GM18499 (cell line): ENCODE measurements around the gene TNPO1.
"Not testable (repeated sequence)": the region's sequence is repeated elsewhere in the genome, so short reads cannot be mapped to it uniquely, and the experiment has no call there.

Experiments used
- ATAC-seq: cut with Tn5 transposase; IDR thresholded peaks from one replicate; pipeline ENCODE4 v1.9.1; 2021; ENCODE audit warnings: moderate number of reproducible peaks; ENCODE audit not compliant: insufficient read depth, unreplicated experiment

TNPO1 gene

DNA sequence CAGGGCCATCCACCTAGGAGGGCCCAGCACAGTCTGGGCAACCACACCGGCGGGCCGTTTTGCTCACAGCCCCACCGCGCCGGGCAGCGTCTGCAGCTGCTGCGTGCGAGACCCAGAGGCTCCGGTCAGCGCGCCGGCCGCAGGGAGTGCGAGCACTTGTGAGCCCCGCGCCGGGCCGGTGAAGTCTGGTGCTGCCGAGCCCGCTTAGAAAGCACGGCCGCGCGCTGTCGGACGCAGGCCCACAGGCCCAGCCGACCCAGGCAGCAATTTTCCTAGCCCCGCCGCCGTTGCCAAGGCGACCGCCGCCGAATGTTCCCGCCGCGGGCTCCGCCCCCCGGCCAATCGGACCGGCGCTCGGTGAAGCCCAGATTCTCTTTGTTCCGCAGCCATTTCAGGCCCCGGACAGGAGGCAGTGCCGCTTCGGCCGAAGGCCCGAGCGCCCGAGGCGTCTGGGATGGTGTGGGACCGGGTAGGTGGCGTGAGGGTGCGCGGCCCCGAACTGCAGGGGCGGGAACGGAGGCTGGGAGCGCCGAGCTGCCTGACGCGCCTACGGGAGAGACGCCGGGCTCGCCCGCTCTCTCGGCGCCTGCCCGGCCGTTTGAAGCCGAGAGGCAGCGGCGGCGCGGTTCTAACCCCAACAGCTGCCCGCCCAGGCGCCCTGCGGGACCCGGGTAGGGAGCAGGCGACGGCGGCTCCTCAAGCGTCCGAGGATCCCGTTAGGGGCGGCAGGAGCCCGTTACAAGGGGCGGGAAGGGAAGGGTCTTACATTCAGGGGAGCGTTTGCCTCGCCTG is at the start of gene TNPO1:
Gene TNPO1 (plus strand): TSS at position 378 of the 792 bp plus-strand sequence. CDS start 77 bp downstream, at position 455.
- peak; percentile 55 for ATAC-seq

DNA sequence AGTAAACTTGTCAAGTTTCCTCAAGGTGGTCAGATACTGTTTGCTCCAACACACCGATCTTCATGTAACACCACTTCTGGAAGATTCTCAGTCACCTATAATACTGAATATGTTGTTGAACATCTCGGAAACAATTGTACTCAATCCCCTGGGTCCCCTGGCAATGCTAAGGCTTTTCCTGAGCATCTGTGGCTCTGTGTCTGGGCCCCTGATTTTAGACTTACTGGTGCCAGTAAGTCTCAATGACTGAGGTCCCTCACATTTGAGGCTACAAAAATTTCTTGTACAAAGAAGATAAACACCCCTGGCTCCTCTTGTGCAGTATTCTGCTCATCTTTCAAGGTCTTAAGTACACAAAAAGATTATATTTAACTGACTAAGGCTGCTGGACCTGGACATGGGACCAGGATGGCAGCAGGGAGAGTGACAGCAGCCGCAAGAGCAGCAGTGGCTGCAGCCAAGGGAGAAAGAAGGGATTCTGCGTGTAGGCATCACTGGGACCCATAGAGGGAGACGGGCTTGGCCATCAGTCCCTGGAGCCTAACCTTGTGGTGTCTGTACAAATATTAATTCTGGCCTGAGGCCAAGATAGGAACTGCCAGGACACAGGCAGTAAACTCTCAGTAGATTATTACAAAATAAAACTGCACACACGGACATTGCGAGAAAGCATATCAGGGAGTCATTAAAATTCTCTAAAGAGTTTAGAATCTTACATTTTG is 49.0 kb upstream of the TNPO1 start:
- no peak for ATAC-seq

DNA sequence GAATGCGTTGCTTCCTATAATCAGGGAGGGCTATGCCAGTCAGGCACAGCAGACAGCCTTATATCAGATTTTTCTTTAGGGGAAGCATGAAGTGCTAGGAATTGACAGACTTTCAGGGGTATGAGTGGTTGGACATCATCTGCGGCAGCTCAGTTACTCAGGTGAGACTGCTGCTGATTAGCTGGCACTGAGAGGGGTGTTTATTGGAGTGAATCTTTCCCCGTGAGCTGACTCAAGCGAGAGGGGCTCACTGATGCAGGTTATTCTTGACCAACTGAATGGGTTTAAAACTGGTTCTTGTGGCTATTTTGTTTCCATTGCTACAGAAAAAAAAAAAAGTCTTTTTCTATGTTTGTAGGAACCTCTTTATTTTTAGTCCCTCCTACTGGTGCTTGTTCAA is 46.2 kb upstream of the TNPO1 start:
- no peak for ATAC-seq

DNA sequence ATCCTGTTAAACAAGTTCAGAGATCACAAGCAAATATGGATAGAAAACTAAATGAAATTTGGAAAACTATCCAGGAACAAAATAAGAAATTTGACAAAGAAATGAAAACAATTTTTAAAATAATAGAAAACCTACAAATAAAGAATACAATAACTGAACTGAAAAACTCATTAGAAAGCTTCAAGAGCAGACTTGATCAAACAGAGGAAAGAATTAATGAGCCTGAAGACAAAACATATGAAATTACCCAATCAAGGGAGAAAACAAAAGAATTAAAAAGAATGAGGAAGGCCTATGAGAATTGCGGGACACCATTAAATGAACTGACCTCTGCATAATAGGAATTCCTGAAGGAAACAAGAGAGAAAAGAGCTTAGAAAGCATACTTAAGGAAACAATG is 39.8 kb upstream of the TNPO1 start:
- no peak for ATAC-seq

DNA sequence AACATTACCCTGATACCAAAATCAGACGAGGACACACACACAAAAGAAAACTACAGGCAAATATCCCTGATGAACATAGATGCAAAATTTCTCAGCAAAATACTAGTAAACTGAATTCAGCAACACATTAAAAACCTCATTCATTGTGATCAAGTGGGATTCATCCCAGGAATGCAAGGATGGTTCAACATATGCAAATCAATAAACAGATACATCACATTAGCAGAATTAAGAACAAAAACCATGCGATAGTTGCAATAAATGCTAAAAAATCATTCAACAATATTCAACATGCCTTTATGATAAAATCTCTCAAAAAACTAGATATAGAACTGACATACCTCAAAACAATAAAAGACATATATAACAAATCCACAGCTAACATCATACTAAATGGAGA is 36.9 kb upstream of the TNPO1 start:
- no peak for ATAC-seq

DNA sequence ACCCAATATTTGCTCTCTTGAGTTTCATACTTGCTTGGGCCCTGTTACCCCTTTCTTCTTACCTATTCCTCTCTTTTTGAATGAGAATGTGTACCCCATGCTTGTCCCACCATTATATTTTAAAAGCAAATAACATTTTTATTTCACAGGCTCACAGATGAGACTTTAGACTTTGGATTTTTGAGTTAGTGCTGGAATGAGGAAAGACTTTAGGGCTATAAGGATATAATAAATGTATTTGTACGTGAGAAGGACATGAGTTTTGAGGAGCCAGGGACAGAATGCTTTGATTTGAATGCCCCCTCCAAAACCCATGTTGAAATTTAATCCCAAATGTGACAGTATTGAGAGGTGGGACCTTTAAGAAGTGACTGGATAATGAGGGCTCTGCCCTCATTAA is 33.1 kb upstream of the TNPO1 start:
- no peak for ATAC-seq

DNA sequence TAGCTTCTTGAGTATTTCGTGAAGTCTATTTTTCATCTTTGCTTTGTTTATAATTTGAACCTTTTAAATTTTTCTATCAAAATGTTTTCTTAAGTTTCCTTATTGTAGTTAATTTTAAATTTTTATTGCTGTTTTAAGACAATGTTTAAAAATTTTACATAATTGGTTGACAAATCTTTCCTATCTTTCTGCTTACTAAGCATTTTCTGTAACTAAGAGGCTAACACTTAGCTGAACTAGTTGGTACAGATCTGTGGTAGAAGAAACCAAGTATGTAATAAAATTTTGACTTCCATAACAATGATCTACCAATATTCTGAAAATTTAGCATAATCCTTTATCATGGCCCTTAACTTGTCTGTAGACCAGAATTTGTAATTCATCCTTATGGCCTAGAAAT is 32.3 kb upstream of the TNPO1 start:
- ATAC-seq, result no peak

DNA sequence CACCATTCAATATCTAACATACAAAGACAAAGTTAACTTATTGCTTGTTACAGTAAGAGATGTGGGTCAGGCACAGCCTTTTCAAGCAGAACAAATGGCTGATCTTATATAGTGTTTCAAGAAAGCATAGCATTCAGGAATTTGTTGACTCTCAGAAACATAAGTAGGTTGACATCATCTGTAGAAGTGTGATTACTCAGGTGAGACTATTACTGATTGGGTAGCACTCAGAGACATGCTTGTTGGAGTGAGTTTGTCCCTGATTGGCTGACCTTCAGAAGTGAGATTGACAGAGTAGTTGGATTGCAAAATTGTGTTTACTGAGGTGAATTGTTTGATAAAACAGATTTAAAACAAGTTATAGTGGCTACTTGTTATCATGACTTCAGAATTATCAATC is 30.7 kb upstream of the TNPO1 start:
- ATAC-seq, result no peak

DNA sequence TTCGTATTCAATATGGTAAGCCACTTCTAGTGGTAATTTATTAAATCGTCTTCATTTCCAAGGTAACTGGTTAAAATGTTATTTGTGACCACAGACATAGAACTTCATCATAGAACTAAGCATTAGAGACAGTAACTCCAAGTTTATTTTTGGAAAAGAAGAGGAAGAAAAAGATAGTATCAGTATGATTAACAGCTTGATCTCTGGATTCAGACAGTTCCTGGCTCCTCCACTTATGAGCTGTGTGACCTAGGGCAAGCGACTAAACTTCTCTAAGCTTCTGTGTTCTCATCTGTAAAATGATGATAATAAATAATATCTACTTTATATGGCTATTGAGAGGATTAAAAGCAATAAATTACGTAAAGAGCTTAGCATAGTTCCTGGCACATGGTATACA is 29.8 kb upstream of the TNPO1 start:
- no peak for ATAC-seq

DNA sequence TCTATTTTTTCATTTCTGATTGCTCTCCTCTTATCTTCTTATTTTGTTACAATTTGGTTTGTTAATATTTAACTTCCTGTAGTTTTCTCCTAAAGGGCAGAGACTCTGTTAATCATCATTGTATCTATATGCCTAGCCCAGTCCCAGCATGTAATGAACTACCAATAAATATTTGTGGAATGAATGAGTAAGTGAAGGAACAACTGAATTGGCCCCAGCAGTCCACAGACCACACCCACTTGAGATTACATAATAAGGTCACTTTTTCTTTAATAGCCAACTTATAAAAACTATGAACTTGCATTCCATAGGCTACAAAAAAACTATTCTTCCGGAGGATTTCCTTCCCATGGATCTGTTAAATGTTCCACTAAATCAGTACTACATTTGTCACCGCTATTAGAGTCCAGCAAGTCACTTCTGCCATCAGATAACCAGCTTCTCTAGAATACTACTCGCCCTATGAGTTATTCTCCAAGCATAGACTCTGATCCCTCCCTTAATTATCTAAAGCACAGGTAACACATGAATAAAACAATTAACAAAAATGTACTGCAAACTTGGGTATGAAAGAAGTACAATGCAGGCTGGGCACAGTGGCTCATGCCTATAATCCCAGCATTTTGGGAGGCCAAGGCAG is 27.5 kb upstream of the TNPO1 start:
- no peak for ATAC-seq

DNA sequence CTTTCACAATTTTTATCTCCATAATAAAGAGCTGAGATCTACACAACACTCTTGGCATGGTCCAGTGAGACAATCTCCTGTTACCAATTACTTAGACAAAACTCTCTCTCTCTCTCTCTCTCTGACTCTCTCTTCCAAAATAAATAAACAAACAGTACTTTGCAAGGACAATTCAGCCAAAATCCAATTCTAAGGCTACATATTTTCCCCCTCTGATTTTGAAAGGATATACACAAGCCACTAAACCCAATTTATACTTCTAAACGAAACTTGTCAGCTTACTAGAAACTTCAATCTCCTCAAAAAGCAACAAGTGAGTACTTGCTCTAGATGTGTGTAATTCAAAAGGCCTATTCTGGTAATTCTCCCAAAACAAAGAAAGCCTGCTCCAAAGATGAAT is 26.3 kb upstream of the TNPO1 start:
- no peak for ATAC-seq

DNA sequence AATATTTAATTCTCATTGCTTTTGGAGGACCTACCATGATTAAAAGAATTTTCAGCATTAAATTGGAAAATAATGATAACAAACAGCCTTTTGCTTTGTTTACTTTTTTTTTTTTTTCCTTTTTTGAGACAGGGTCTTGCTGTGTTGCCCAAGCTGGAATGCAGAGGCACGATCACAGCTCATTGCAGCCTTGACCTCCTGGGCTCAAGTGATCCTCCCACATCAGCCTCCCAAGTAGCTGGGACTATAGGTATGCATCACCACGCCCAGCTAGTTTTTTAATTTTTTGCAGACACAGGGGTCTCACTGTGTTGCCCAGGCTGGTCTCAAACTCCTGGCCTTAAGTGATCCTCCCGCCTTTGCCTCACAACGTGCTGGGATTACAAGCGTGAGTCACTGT is 23.8 kb upstream of the TNPO1 start:
- not testable (repeated sequence) for ATAC-seq

DNA sequence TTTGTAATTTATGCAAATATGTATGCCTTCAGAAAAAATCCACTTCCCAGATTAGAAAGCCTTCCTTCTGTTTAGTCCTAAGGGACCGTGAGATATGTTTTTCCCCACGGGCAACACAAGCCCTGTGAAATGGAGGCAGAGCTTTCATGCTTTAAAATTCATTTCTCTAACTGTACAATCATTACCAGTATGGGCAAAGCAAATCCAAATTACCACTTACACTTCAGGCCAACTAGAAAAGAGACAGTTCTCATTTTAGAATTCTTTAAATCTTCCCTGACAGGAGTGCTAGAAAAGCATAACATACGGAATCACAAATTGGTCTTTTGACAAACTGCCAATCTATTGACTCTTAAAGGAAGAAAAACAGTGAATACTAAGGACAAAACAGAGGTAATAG is 20.5 kb upstream of the TNPO1 start:
- no peak for ATAC-seq

DNA sequence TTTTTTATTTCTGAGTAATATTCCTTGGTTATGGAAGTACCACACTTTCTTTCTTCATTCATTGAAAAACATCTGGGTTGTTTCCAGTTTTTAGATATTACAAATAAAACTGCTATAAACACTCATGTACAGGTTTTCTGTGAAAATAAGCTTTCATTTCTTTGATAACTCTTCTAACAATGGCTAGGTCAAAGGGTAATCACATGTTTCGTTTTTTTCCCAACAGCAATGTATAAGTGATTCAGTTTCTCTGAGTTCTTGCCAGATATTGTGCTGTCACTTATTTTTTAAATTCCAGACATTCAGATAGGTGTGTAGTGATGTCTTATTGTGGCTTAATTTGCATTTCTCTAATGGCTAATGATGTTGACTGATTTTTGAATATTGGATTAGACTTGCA is 16.7 kb upstream of the TNPO1 start:
- ATAC-seq, result no peak

DNA sequence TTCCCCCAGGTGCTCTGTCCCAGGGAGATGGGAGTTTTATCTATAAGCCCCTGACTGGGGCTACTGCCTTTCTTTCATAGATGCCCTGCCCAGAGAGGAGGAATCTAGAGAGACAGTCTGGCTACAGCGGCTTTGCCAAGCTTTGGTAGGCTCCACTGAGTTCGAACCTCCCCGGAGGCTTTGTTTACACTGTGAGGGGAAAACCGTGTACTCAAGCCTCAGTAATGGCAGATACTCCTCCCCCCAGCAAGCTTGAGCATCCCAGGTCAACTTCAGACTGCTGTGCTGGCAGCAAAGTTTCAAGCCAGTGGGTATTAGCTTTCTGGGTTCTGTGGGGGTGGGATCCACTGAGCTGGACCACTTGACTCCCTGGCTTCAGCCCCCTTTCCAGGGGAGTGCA is 7.8 kb upstream of the TNPO1 start:
- ATAC-seq, result not testable (repeated sequence)

DNA sequence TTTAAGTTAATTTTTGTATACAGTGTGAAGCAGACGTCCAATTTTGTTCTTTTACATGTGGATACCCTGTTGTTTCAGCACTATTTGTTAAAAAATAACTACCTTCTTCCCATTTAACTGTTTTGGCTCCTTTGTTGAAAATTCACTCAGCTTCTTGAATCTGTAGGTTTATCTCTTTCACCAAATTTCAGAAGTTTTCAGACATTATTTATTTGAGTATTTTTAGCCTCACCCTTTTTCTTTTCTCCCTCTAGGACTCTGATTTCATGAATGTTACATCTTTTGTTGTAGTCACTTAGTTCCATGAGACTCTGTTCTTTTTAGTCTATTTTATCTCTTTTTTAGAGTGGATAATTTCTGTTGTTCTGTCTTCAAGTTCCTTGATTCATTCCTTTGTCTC is 4.6 kb upstream of the TNPO1 start:
- no peak for ATAC-seq

DNA sequence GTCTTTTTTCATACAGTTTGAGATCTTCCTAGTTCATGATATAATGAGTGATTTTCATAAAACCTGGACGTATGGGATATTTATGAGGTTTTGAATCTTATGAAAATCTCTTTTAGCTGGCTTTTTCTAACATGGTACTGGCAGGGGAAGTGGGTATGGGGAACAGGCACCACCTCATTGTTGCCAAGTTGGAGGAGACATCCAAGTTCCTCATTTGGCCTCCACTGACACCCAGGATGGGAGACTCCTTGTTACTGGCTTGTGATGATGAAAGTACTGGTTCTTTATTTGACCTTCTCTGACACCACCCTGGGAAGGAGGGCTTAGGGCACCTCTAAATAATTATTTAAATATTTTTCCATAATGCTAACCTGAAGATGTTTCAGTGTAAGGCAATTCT is 4.0 kb upstream of the TNPO1 start:
- ATAC-seq, result no peak

DNA sequence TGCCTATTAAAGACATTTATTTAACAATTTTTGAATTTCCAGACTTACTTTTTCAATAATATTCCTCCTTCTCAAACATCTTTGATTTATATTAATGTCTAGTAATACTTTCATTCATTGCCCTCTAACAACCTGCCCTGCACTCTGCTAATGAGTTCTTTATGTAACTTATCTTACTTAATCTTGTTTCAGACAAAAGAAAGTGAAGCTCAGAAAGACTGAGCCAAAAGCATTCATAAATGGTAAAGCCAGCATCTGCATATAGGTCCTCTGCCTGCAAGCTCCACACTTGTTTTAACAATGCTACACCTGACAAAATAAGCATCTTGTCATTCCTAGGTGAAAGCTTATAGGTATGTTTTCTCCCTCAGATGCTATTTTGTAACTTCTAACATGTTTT is 2.4 kb upstream of the TNPO1 start:
- ATAC-seq, result no peak

DNA sequence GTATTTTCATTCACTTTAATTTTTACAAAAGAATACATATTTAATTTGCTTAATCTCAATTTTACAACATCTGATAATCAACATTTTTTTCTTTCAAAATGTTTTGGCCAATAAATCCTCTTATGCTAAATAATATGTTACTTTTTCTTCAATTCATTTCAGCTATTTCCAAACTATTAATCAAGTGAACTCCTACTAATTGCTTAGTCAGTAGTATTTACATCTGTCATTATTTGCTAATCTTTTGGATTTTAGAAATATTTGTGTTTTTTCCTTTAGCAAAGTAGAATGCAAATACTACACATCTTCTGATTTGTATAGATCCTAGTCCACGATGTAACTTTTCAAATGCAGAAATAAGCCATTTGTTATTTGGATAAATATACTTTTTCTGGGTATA is 1.6 kb upstream of the TNPO1 start:
- ATAC-seq, result no peak

DNA sequence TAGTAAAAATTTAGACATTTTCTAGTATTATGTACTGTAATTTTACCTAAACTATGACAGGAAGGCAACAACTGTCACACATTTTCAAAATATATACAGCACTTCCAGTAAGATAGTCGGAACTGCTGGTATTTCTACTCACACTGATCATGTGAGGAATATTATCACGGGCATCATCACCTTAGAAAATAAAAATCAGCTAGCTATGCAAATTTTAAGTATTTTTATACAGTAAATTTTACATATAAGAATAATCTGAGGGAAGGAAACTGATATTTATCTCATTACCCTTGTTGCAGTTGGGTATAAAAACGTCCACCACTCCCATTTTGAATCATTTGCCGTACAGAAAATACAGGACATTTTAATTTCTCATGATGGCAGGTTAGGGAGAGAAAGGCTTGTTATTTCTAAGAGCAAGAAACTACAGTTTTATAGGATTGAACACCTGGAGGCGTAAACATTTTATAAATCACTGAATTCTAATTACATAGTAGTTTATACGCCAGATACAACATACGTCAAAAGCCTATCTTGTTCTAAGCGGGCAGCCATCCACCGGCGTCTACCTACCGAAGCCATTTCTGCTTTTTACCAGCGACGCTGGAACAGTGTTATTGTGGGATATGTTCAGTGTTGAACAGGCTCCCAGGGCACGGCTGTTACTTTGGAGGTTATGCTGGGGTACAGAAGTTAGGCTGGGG is 729 bp upstream of the TNPO1 start:
- no peak for ATAC-seq

DNA sequence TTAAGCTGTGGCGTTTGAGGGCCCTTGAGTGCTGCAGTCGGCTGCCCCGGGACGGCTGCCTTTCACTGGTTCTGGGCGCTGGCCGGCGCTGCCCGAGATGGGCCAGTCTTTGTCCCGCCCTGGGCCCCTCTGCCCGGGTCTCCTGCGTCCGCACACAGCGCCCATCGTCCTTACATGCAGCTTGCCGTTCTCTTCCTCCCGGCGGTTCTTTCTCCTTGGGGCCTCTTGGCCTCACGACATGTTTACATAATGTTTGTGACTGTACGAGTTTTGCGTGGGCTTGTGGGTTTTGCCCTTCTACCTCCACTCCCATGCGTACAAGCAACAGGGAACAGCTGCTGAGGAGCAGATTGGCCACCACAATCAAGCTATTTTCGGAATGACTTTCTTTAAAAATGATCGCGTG is 618 bp downstream of the TNPO1 start:
- peak; percentile 17 for ATAC-seq
